Measurements from ENCODE around the gene ELL. TPM values are rescaled to one million over a fixed set of nuclear protein-coding genes. Genes with fewer than 3 reads are reported as not detected.
A peak's percentile ranks its signal among the peaks of the same experiment; 100 is the strongest.

Gene ELL
- total and polyA plus RNA-seq, 9 of the 15 experiments (the other 6 are each of a cell fraction or from before 2014, with no cell fraction given) = 0.24 to 22.5 (median 4.1) TPM

DNA sequence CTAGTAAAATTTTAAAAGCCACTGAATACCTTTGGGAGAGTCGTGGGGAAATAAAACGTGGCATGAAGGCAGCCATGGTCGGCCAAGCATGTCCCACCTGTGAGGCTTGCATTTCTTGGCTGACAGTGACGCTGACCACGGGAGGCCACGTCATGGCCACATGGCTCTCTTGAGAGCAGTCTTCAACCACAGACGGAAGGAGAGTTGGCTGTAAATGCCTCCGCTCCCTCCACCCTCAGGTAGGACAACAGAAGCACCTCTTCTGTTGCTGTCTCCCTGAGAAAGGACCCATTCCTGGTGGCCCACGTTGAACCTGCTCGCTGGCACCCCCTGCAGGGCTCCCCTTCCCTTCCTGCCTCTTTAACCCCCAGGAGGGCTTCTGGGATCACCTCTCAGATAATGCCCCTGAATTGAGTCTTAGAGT is 113.8 kb downstream of the ELL start (continued):
- TF ChIP-seq PBX2 (CRISPR knock-in tag; IDR thresholded peaks at IDR 0.05; ENCODE audit: low read depth) = no peak
- no peak for TF ChIP-seq PBX2 (tag; conservative IDR thresholded peaks at IDR 0.05; ENCODE audit: low read depth)
- no peak for TF ChIP-seq PTTG1 (tag; IDR thresholded peaks at IDR 0.05; ENCODE audit: low read depth)
- no peak for TF ChIP-seq TFAM (CRISPR knock-in tag; conservative IDR thresholded peaks at IDR 0.05)
- TF ChIP-seq NBN (IDR thresholded peaks at IDR 0.05; ENCODE audit: low read depth) = peak; percentile 60; the same call in 1 of the 2 replicates
- TF ChIP-seq CEBPB (tag; IDR thresholded peaks at IDR 0.05) = no peak
- TF ChIP-seq ETS2 (tag; IDR thresholded peaks at IDR 0.05; ENCODE audit: borderline replicate concordance, poor library complexity, severe bottlenecking) = no peak
- TF ChIP-seq, protein P1, sequence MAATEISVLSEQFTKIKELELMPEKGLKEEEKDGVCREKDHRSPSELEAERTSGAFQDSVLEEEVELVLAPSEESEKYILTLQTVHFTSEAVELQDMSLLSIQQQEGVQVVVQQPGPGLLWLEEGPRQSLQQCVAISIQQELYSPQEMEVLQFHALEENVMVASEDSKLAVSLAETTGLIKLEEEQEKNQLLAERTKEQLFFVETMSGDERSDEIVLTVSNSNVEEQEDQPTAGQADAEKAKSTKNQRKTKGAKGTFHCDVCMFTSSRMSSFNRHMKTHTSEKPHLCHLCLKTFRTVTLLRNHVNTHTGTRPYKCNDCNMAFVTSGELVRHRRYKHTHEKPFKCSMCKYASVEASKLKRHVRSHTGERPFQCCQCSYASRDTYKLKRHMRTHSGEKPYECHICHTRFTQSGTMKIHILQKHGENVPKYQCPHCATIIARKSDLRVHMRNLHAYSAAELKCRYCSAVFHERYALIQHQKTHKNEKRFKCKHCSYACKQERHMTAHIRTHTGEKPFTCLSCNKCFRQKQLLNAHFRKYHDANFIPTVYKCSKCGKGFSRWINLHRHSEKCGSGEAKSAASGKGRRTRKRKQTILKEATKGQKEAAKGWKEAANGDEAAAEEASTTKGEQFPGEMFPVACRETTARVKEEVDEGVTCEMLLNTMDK (IDR thresholded peaks at IDR 0.05; ENCODE audit: borderline replicate concordance, insufficient read depth, low read depth, low read length, poor library complexity, severe bottlenecking) = no peak
- no peak for TF ChIP-seq CEBPG (CRISPR knock-in tag; IDR thresholded peaks at IDR 0.05)
- no peak for TF ChIP-seq CEBPG (tag; conservative IDR thresholded peaks at IDR 0.05 in 1 of 2, IDR thresholded peaks at IDR 0.05 in 1 of 2)
- peak; percentile 55 to 89 for TF ChIP-seq RAD21 (CRISPR knock-in tag; conservative IDR thresholded peaks at IDR 0.05 in 1 of 2, IDR thresholded peaks at IDR 0.05 in 1 of 2)
- TF ChIP-seq THAP7 (CRISPR knock-in tag; IDR thresholded peaks at IDR 0.05) = no peak
- TF ChIP-seq CHCHD3 (CRISPR knock-in tag; IDR thresholded peaks at IDR 0.05) = no peak
- TF ChIP-seq RBM17 (IDR thresholded peaks at IDR 0.05; ENCODE audit: borderline replicate concordance, low read depth, low read length) = no peak
- no peak for TF ChIP-seq KHSRP (IDR thresholded peaks at IDR 0.05)
- TF ChIP-seq SNIP1 (IDR thresholded peaks at IDR 0.05; ENCODE audit: low read depth) = no peak
- TF ChIP-seq, protein P2, sequence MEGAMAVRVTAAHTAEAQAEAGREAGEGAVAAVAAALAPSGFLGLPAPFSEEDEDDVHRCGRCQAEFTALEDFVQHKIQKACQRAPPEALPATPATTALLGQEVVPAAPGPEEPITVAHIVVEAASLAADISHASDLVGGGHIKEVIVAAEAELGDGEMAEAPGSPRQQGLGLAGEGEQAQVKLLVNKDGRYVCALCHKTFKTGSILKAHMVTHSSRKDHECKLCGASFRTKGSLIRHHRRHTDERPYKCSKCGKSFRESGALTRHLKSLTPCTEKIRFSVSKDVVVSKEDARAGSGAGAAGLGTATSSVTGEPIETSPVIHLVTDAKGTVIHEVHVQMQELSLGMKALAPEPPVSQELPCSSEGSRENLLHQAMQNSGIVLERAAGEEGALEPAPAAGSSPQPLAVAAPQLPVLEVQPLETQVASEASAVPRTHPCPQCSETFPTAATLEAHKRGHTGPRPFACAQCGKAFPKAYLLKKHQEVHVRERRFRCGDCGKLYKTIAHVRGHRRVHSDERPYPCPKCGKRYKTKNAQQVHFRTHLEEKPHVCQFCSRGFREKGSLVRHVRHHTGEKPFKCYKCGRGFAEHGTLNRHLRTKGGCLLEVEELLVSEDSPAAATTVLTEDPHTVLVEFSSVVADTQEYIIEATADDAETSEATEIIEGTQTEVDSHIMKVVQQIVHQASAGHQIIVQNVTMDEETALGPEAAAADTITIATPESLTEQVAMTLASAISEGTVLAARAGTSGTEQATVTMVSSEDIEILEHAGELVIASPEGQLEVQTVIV (CRISPR knock-in tag; IDR thresholded peaks at IDR 0.05; ENCODE audit: borderline replicate concordance) = no peak
- TF ChIP-seq HSF4 (CRISPR knock-in tag; IDR thresholded peaks at IDR 0.05; ENCODE audit: borderline replicate concordance) = no peak
- TF ChIP-seq, protein P3, sequence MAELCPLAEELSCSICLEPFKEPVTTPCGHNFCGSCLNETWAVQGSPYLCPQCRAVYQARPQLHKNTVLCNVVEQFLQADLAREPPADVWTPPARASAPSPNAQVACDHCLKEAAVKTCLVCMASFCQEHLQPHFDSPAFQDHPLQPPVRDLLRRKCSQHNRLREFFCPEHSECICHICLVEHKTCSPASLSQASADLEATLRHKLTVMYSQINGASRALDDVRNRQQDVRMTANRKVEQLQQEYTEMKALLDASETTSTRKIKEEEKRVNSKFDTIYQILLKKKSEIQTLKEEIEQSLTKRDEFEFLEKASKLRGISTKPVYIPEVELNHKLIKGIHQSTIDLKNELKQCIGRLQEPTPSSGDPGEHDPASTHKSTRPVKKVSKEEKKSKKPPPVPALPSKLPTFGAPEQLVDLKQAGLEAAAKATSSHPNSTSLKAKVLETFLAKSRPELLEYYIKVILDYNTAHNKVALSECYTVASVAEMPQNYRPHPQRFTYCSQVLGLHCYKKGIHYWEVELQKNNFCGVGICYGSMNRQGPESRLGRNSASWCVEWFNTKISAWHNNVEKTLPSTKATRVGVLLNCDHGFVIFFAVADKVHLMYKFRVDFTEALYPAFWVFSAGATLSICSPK (IDR thresholded peaks at IDR 0.05; ENCODE audit: borderline replicate concordance) = no peak
